Activated naive CD4-positive, alpha-beta T cell treated with anti-CD3 and anti-CD28 coated beads for 36 hours (primary cell): ENCODE measurements around the gene PTGES. TPM values are rescaled to one million over a fixed set of nuclear protein-coding genes. Genes with fewer than 3 reads are reported as not detected.

ENCODE experiments used
- CTCF ChIA-PET: fragments of 350-600 bp; sonication (Branson Sonifier 250); formaldehyde crosslinking; loops from one replicate; lab custom pipeline; 2021; ENCODE audit warnings: antibody characterized with exemption; lab: Charles Lee
- DNase-seq: peaks from one replicate; pipeline ENCODE4 v3.0.0-alpha.2; 2020
- H3K27ac Mint-ChIP-seq: one replicate; pipeline ENCODE4 v1.8.0; 2021; ENCODE audit warnings: mild to moderate bottlenecking, mixed read lengths
- H3K27me3 Mint-ChIP-seq: one replicate; pipeline ENCODE4 v1.8.0; 2021; ENCODE audit warnings: low read depth, mixed read lengths
- H3K36me3 Mint-ChIP-seq: one replicate; pipeline ENCODE4 v1.8.0; 2021; ENCODE audit warnings: low read depth, mixed read lengths
- H3K4me1 Mint-ChIP-seq: one replicate; pipeline ENCODE4 v1.8.0; 2021; ENCODE audit warnings: low read depth, mixed read lengths
- H3K4me3 Mint-ChIP-seq: one replicate; pipeline ENCODE4 v1.8.0; 2021; ENCODE audit warnings: mild to moderate bottlenecking, moderate library complexity, mixed read lengths
- H3K9me3 Mint-ChIP-seq: one replicate; pipeline ENCODE4 v1.8.0; 2021; ENCODE audit warnings: mixed read lengths
- intact Hi-C: fragments of 100-400 bp; cut with micrococcal nuclease; formaldehyde crosslinking; loops from one replicate; pipeline ENCODE4 v1.15.1; 2023
- total RNA-seq, 2 experiments: library from RNA; stranded (reverse); gene quantifications; one replicate each; pipeline ENCODE4 v1.2.3, GENCODE V29; 2021

PTGES gene
- total RNA-seq, 2 experiments from 2014 or later, result 0.31 to 0.44 TPM

- Mint-ChIP-seq H3K36me3 (no peaks in the 10 kb centered on the region), H3K4me1 (peaks cover 10% of the 10 kb centered on the region), H3K27ac (no peak overlapping the region), H3K4me3 (peak overlapping the region; percentile 54), H3K9me3 (no peaks in the 10 kb centered on the region), H3K27me3 (no peaks in the 10 kb centered on the region)
- CTCF ChIA-PET, result interaction anchor here (0.6 to 7.0 kb wide), 21 partner anchors 8 to 742 kb away, joined by 3 to 81 read pairs (median 4); no protein-coding TSS in a partner anchor
- peak; percentile 92 for DNase-seq
- intact Hi-C loops, result loop anchor here (1.0 to 10.0 kb wide), 2 partner anchors 46 to 357 kb away; no protein-coding TSS in a partner anchor
These were observed 15.2 kb downstream of the PTGES start for GRCh38 chr9:129737479-129738274.

GRCh38 chr9:129736334-129736733 lies 16.5 kb downstream of the PTGES start:
- Mint-ChIP-seq H3K27me3 (no peaks in the 10 kb centered on the region), H3K27ac (no peak overlapping the region), H3K4me1 (peaks cover 10% of the 10 kb centered on the region), H3K4me3 (no peak overlapping the region), H3K9me3 (no peaks in the 10 kb centered on the region), H3K36me3 (no peaks in the 10 kb centered on the region)
- CTCF ChIA-PET, result interaction anchor here (1.3 to 7.0 kb wide), 4 partner anchors 9 to 54 kb away, joined by 5 to 81 read pairs (median 44); no protein-coding TSS in a partner anchor
- DNase-seq, result no peak
- intact Hi-C loops, result loop anchor here (10.0 kb wide), 1 partner anchor 358 kb away; no protein-coding TSS in a partner anchor

GRCh38 chr9:129735546-129735945 lies 17.3 kb downstream of the PTGES start:
- Mint-ChIP-seq H3K4me3 (no peak overlapping the region), H3K4me1 (peaks cover 10% of the 10 kb centered on the region), H3K9me3 (no peaks in the 10 kb centered on the region), H3K27ac (no peak overlapping the region), H3K27me3 (no peaks in the 10 kb centered on the region), H3K36me3 (no peaks in the 10 kb centered on the region)
- CTCF ChIA-PET, result interaction anchor here (7.0 kb wide), 1 partner anchor 8 kb away, joined by 58 read pairs; no protein-coding TSS in a partner anchor
- no peak for DNase-seq
- intact Hi-C loops, result loop anchor here (10.0 kb wide), 1 partner anchor 359 kb away; no protein-coding TSS in a partner anchor

GRCh38 chr9:129733632-129733953 lies 19.2 kb downstream of the PTGES start:
- intact Hi-C loops, result loop anchor here (10.0 kb wide), 1 partner anchor 361 kb away; no protein-coding TSS in a partner anchor
- DNase-seq, result no peak
- Mint-ChIP-seq H3K27me3 (no peaks in the 10 kb centered on the region), H3K4me3 (no peak overlapping the region), H3K4me1 (peaks cover 10% of the 10 kb centered on the region), H3K9me3 (no peaks in the 10 kb centered on the region), H3K27ac (no peak overlapping the region), H3K36me3 (no peaks in the 10 kb centered on the region)
- CTCF ChIA-PET, result interaction anchor here (0.7 kb wide), 1 partner anchor 21 kb away, joined by 3 read pairs; no protein-coding TSS in a partner anchor

GRCh38 chr9:129732946-129733631 lies 19.8 kb downstream of the PTGES start:
- CTCF ChIA-PET, result interaction anchor here (0.7 kb wide), 1 partner anchor 20 kb away, joined by 3 read pairs; no protein-coding TSS in a partner anchor
- H3K36me3 Mint-ChIP-seq, result no peaks in the 10 kb centered on the region
- no peaks in the 10 kb centered on the region for H3K27me3 Mint-ChIP-seq
- H3K4me1 Mint-ChIP-seq, result peaks cover 8% of the 10 kb centered on the region
- DNase-seq, result no peak
- H3K4me3 Mint-ChIP-seq, result no peak overlapping the region
- no peak overlapping the region for H3K27ac Mint-ChIP-seq
- intact Hi-C loops, result loop anchor here (10.0 kb wide), 1 partner anchor 362 kb away; no protein-coding TSS in a partner anchor
- H3K9me3 Mint-ChIP-seq, result no peaks in the 10 kb centered on the region

- H3K4me1 Mint-ChIP-seq, result peaks cover 2% of the 10 kb centered on the region
- no peaks in the 10 kb centered on the region for H3K27me3 Mint-ChIP-seq
- H3K9me3 Mint-ChIP-seq, result no peaks in the 10 kb centered on the region
- DNase-seq, result no peak
- intact Hi-C loops, result loop anchor here (10.0 kb wide), 1 partner anchor 363 kb away; no protein-coding TSS in a partner anchor
- CTCF ChIA-PET, result no interaction called here
- H3K27ac Mint-ChIP-seq, result no peak overlapping the region
- no peak overlapping the region for H3K4me3 Mint-ChIP-seq
- no peaks in the 10 kb centered on the region for H3K36me3 Mint-ChIP-seq
These were observed 20.7 kb downstream of the PTGES start for GRCh38 chr9:129732100-129732499.

- Mint-ChIP-seq H3K27me3 (no peaks in the 10 kb centered on the region), H3K36me3 (no peaks in the 10 kb centered on the region), H3K27ac (no peak overlapping the region), H3K9me3 (no peaks in the 10 kb centered on the region), H3K4me3 (no peak overlapping the region), H3K4me1 (peaks cover 2% of the 10 kb centered on the region)
- intact Hi-C loops, result loop anchor here (10.0 kb wide), 1 partner anchor 363 kb away; no protein-coding TSS in a partner anchor
- CTCF ChIA-PET, result no interaction called here
- no peak for DNase-seq
These were observed 21.3 kb downstream of the PTGES start for GRCh38 chr9:129731477-129732085.

GRCh38 chr9:129728744-129729143 lies 24.1 kb downstream of the PTGES start:
- no peak for DNase-seq
- Mint-ChIP-seq H3K27me3 (no peaks in the 10 kb centered on the region), H3K4me1 (peaks cover 2% of the 10 kb centered on the region), H3K4me3 (no peak overlapping the region), H3K36me3 (no peaks in the 10 kb centered on the region), H3K9me3 (no peaks in the 10 kb centered on the region), H3K27ac (no peak overlapping the region)
- CTCF ChIA-PET, result interaction anchor here (4.8 to 7.0 kb wide), 2 partner anchors 10 to 55 kb away, joined by 58 to 70 read pairs; no protein-coding TSS in a partner anchor
- intact Hi-C loops, result no loop called here

- Mint-ChIP-seq H3K27ac (no peak overlapping the region), H3K4me3 (peak overlapping the region; percentile 36), H3K27me3 (no peaks in the 10 kb centered on the region), H3K9me3 (no peaks in the 10 kb centered on the region), H3K4me1 (peaks cover 2% of the 10 kb centered on the region), H3K36me3 (no peaks in the 10 kb centered on the region)
- intact Hi-C loops, result loop anchor here (1.0 to 2.0 kb wide), 4 partner anchors 57 to 158 kb away; partner anchors contain the start of gene ASB6
- CTCF ChIA-PET, result interaction anchor here (0.5 to 7.0 kb wide), 29 partner anchors 11 to 661 kb away, joined by 3 to 70 read pairs (median 4); partner anchors contain the start of genes ASB6, NTMT1 and PTGES
- peak; percentile 76 for DNase-seq
These were observed 26.3 kb downstream of the PTGES start for GRCh38 chr9:129726322-129727160.

GRCh38 chr9:129725795-129726251 lies 27.0 kb downstream of the PTGES start:
- H3K4me1 Mint-ChIP-seq, result peaks cover 2% of the 10 kb centered on the region
- no peak for DNase-seq
- no peak overlapping the region for H3K4me3 Mint-ChIP-seq
- no peaks in the 10 kb centered on the region for H3K9me3 Mint-ChIP-seq
- CTCF ChIA-PET, result interaction anchor here (0.6 to 7.0 kb wide), 20 partner anchors 12 to 662 kb away, joined by 3 to 70 read pairs (median 4); partner anchors contain the start of genes ASB6 and PTGES
- no peak overlapping the region for H3K27ac Mint-ChIP-seq
- H3K36me3 Mint-ChIP-seq, result no peaks in the 10 kb centered on the region
- intact Hi-C loops, result loop anchor here (1.0 to 2.0 kb wide), 4 partner anchors 57 to 159 kb away; partner anchors contain the start of gene ASB6
- H3K27me3 Mint-ChIP-seq, result no peaks in the 10 kb centered on the region
